Esophagus (tissue), 2 donors: ENCODE measurements around the gene CD33. TPM values are rescaled to one million over a fixed set of nuclear protein-coding genes. Genes with fewer than 3 reads are reported as not detected.
"Not testable (repeated sequence)": the region's sequence is repeated elsewhere in the genome, so short reads cannot be mapped to it uniquely, and the experiment has no call there.

ENCODE experiments used
- H3K27ac ChIP-seq, 2 donors: one replicate each; pipeline ENCODE4 v1.5.1; 2013; ENCODE audit warnings: low read depth in 2 of 2, mild to moderate bottlenecking in 2 of 2, inconsistent platforms in 1 of 2, low read length in 1 of 2, moderate library complexity in 1 of 2
- H3K27me3 ChIP-seq, 2 donors: one replicate each; pipeline ENCODE4 v1.6.1; 2013; ENCODE audit warnings: low read length in 2 of 2, control low read depth in 1 of 2, mild to moderate bottlenecking in 1 of 2; ENCODE audit not compliant: insufficient read depth in 2 of 2, control insufficient read depth in 1 of 2
- H3K36me3 ChIP-seq, 2 donors: one replicate each; pipeline ENCODE4 v1.6.1; 2013; ENCODE audit warnings: low read length in 1 of 2; ENCODE audit not compliant: control insufficient read depth in 2 of 2, insufficient read depth in 2 of 2
- H3K4me1 ChIP-seq, 2 donors: one replicate each; pipeline ENCODE4 v1.6.1; 2013; ENCODE audit warnings: low read length in 1 of 2; ENCODE audit not compliant: control insufficient read depth in 2 of 2, insufficient read depth in 2 of 2
- H3K4me3 ChIP-seq, 2 donors: one replicate each; pipeline ENCODE4 v1.5.1; 2013; ENCODE audit warnings: low read length in 2 of 2, mild to moderate bottlenecking in 2 of 2, low read depth in 1 of 2, moderate library complexity in 1 of 2
- H3K9me3 ChIP-seq, 2 donors: one replicate each; pipeline ENCODE4 v1.6.1; 2013; ENCODE audit warnings: mild to moderate bottlenecking in 2 of 2, low read depth in 1 of 2, low read length in 1 of 2, moderate library complexity in 1 of 2; ENCODE audit not compliant: control insufficient read depth in 2 of 2, insufficient read depth in 1 of 2
- WGBS, 2 donors: extraction: QIAGEN DNeasy Blood & Tissue Kit; methylation state at CpG; one replicate each; pipeline ENCODE4 v1.1.7; 2013; 5-methylcytosine and 5-hydroxymethylcytosine counted together
- polyA plus RNA-seq, 2 donors: library from polyadenylated mRNA; stranded (reverse); fragments of 200-250 nt; gene quantifications; one replicate each; pipeline ENCODE4 v1.2.3, GENCODE V29; 2013
- donor health status: healthy with polysubstance abuse.
- donor health status: Bipolar disorder and iron deficiency.

Gene CD33
- polyA plus RNA-seq, 2 donors, result 0.66 to 0.69 TPM

GRCh38 chr19:51204321-51204720 lies 20.6 kb upstream of the CD33 start:
- no peak overlapping the region for H3K27ac ChIP-seq
- H3K27me3 ChIP-seq, result no peaks in the 10 kb centered on the region
- H3K36me3 ChIP-seq, result no peaks in the 10 kb centered on the region
- H3K4me1 ChIP-seq, result no peaks in the 10 kb centered on the region
- no peak overlapping the region for H3K4me3 ChIP-seq
- WGBS, 2 donors, result 76 to 82% methylated on average over 6 of the region's 6 CpGs
- H3K9me3 ChIP-seq, result no peaks in the 10 kb centered on the region

- Histone ChIP-seq H3K4me3 (no peak overlapping the region), H3K9me3 (no peaks in the 10 kb centered on the region), H3K27ac (no peak overlapping the region), H3K27me3 (no peaks in the 10 kb centered on the region), H3K4me1 (no peaks in the 10 kb centered on the region), H3K36me3 (no peaks in the 10 kb centered on the region)
- WGBS, 2 donors, result 37 to 40% methylated on average over 2 of the region's 2 CpGs
Observed at GRCh38 chr19:51207747-51208146, 17.1 kb upstream of the CD33 start.

GRCh38 chr19:51210191-51210784 lies 14.6 kb upstream of the CD33 start:
- no peaks in the 10 kb centered on the region for H3K27me3 ChIP-seq
- no peaks in the 10 kb centered on the region for H3K4me1 ChIP-seq
- no peak overlapping the region for H3K4me3 ChIP-seq
- 79 to 86% methylated on average over 6 of the region's 6 CpGs for WGBS, 2 donors
- peaks cover 0 to 2% of the 10 kb centered on the region in 2 donors for H3K9me3 ChIP-seq
- H3K27ac ChIP-seq, result no peak overlapping the region
- H3K36me3 ChIP-seq, result no peaks in the 10 kb centered on the region

- H3K4me1 ChIP-seq, H3K4me3 ChIP-seq, H3K36me3 ChIP-seq, H3K27ac ChIP-seq, H3K27me3 ChIP-seq, H3K9me3 ChIP-seq: not testable (repeated sequence)
- WGBS, 2 donors, result 53 to 56% methylated on average over 13 of the region's 13 CpGs
Observed at GRCh38 chr19:51210874-51211361, 14.0 kb upstream of the CD33 start.

GRCh38 chr19:51211833-51212232 lies 13.0 kb upstream of the CD33 start:
- H3K36me3 ChIP-seq, result no peaks in the 10 kb centered on the region
- H3K27me3 ChIP-seq, result no peaks in the 10 kb centered on the region
- no peak overlapping the region for H3K4me3 ChIP-seq
- peaks cover 0 to 2% of the 10 kb centered on the region in 2 donors for H3K9me3 ChIP-seq
- 80 to 83% methylated on average over 9 of the region's 9 CpGs for WGBS, 2 donors
- H3K4me1 ChIP-seq, result no peaks in the 10 kb centered on the region
- H3K27ac ChIP-seq, result no peak overlapping the region

GRCh38 chr19:51219307-51219706 lies 5.6 kb upstream of the CD33 start:
- peaks cover 0 to 2% of the 10 kb centered on the region in 2 donors for H3K9me3 ChIP-seq
- 63 to 69% methylated on average over 1 of the region's 1 CpG for WGBS, 2 donors

GRCh38 chr19:51219971-51220370 lies 4.9 kb upstream of the CD33 start:
- H3K4me3 ChIP-seq, result no peak overlapping the region
- H3K36me3 ChIP-seq, result no peaks in the 10 kb centered on the region
- H3K27me3 ChIP-seq, result no peaks in the 10 kb centered on the region
- 71 to 73% methylated on average over 1 of the region's 1 CpG for WGBS, 2 donors
- H3K27ac ChIP-seq, result no peak overlapping the region
- peaks cover 0 to 2% of the 10 kb centered on the region in 2 donors for H3K9me3 ChIP-seq
- no peaks in the 10 kb centered on the region for H3K4me1 ChIP-seq

More at GRCh38 chr19:51219307-51219706, 5.6 kb upstream of the CD33 start:
- no peak overlapping the region for H3K27ac ChIP-seq
- H3K27me3 ChIP-seq, result no peaks in the 10 kb centered on the region
- H3K4me3 ChIP-seq, result no peak overlapping the region
- H3K4me1 ChIP-seq, result no peaks in the 10 kb centered on the region
- no peaks in the 10 kb centered on the region for H3K36me3 ChIP-seq

GRCh38 chr19:51220996-51221395 lies 3.9 kb upstream of the CD33 start:
- Histone ChIP-seq H3K4me1 (no peaks in the 10 kb centered on the region), H3K36me3 (no peaks in the 10 kb centered on the region), H3K27me3 (no peaks in the 10 kb centered on the region), H3K9me3 (peaks cover 0 to 2% of the 10 kb centered on the region in 2 donors), H3K27ac (no peak overlapping the region), H3K4me3 (no peak overlapping the region)

- Histone ChIP-seq H3K4me3 (no peak overlapping the region), H3K9me3 (peaks cover 0 to 2% of the 10 kb centered on the region in 2 donors), H3K36me3 (no peaks in the 10 kb centered on the region), H3K27me3 (no peaks in the 10 kb centered on the region), H3K4me1 (no peaks in the 10 kb centered on the region), H3K27ac (no peak overlapping the region)
- 52 to 56% methylated on average over 3 of the region's 3 CpGs for WGBS, 2 donors
Observed at GRCh38 chr19:51224163-51224641, 678 bp upstream of the CD33 start.

GRCh38 chr19:51226067-51226466 lies 1.2 kb downstream of the CD33 start:
- Histone ChIP-seq H3K27me3 (no peaks in the 10 kb centered on the region), H3K27ac (no peak overlapping the region), H3K36me3 (no peaks in the 10 kb centered on the region), H3K9me3 (peaks cover 0 to 2% of the 10 kb centered on the region in 2 donors), H3K4me3 (no peak overlapping the region), H3K4me1 (no peaks in the 10 kb centered on the region)
- 55 to 64% methylated on average over 3 of the region's 3 CpGs for WGBS, 2 donors
